Embryonic facial prominence (tissue), 1 donor: ENCODE results near the gene CD69.

ENCODE experiments used
- DNase-seq: peaks from one replicate; pipeline ENCODE4 v3.0.0-alpha.2; 2016; ENCODE audit errors: extremely low spot score

The CD69 gene

DNA sequence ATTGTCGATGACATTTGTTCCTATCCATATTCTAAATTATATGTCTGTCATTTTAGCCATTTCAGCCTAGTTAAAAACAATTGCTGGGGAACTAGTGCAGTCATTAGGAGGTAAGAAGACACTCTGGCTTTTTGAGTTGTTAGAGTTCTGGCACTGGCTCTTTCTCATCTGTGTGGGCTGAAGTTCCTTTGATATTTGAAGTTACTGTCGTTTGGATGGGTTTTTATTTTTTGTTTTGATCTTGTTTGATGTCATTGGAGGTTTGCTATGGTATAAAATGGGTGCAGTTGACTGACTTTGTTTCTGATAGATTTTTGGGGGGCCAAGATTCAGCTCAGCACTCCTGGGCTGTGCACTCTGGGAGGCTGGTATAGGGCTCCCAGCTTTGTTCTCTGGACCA, 20.7 kb upstream of the CD69 start:
- no peak for DNase-seq

DNA sequence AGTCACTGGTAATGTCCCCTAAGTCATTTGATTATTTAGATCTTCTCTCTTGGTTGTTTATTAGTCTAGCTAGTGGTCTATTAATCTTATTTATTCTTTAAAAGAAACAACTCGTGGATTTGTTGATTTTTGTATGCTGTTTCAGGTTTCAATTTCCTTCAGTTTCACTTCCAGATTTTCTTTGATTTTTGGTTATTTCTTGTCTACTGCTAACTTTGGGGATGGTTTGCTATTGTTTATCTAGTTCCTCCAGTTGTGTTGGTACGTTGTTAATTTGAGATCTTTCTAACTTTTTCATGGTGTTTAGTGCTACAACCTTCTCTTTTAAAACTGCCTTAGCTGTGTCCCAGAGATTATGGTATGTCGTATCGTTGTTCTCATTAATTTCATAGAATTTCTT, 18.5 kb upstream of the CD69 start:
- no peak for DNase-seq

DNA sequence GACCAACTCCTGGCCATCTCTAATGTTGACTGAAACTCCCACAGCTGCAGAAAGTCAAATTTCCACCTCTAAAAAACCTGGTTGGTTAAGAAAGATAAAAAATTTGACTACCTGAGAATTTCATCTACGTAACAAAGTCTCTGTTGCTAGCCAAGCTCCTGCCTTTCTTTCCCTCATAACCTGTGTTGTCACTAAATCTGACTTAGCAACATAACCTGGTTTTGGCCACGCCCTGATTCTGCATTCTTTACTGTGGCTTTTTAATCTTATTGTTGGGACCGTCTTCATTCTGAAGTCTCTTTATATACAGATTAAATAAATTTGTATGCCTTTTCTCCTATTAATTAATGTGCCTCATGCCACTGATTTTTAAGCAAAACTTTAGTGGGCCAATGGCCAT, 16.1 kb upstream of the CD69 start:
- no peak for DNase-seq

DNA sequence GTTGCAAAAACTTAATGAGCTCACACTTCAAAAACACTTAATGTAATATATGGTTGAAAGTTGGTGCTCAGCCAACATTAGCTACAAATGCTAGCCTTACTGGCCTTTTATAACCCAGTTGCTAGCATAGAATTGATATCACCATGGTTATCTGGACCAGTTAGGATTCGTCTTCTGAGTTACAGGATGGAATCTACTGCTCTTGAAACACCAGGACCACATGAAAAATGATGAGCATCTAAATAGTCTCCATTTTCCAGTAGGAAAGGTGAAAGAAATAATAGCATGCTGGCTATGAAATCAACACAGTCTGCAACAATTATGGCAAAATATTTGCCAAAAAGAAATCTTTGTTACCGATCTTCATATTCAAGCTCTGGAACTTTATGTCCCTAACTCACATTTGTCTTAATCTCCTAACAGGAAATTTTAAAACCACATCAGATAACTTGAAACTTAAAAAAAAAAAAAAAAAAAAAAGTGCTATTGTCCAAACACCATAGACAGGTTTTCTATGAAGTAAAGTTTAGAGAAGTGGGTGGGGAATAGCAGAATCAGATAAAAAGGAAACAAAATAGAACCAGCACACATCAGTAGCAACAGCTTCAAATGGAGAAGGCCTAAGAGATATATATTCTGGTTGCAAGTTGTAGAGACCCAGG, 12.6 kb upstream of the CD69 start:
- DNase-seq, result no peak

DNA sequence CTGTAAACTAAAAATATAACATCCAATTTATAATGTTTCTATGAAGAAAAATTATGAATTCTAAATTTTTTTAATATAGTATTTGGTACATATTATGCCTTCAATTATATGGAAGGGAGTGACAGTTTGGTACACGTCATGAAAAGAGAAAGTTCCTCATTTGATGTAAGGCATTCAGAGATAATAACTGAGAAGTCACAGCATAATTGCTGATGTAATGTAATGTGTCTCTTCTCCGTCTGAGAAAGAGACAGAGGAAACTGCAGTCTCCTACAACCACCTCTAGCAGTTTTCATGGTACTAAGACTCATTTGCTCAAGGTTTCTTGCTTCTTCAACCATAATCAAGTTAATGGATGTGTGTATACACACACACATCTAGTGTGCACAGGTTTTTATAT, 2.3 kb upstream of the CD69 start:
- DNase-seq, result no peak

DNA sequence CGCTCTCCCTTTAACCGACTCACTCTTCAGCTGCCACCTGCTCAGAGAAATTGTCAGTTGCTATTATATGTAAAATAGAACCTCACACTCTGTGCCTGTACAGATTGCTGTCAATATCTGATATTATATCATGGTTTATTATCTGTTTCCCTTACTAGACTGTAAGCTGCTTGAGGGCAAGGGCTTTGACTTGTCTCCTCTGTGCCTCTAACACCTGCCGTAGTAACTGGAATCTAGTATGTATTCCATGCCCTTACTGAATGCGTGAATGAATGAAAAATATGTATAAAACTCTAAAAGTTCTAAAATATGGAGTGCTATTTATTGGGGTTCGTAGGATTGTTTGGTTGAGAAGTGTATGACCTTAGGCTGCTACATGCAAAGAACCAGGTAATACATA, 1.7 kb upstream of the CD69 start:
- DNase-seq, result no peak

DNA sequence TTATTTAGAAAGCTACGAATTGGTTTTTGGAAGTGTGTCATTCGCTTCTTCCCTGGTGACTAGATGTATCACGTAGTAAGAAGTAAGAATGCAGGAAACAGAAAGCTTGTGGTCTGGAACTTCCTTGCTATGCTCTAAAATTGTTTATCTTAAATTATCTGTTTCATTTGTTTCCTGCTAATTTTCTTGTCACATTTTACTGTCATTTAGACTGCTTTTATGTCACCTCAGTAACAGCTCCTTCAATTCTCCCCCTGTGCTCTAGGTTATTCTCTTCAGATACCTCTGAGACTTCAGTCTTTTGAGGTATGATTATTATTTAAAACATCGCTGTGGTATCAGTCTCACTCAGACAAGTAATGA, 699 bp upstream of the CD69 start:
- DNase-seq, result no peak

DNA sequence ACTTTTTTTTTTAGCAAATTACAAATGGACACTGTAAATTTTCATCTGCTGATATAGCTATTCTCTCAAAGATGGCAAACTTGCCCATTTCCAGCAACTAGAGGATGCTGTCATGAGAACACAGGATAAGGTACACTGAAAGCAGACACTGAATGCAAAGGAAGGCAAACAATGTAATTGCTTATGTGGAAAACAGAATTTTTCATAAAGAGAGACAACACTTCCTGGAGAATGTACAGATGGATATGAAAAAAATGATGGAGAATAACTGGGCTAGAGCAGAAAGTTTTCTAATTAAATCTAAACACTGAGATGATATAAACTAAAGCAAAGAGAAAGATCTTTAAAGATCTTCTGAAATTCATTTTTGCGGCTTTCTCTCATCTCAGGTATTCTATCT, 581 bp downstream of the CD69 start:
- no peak for DNase-seq

DNA sequence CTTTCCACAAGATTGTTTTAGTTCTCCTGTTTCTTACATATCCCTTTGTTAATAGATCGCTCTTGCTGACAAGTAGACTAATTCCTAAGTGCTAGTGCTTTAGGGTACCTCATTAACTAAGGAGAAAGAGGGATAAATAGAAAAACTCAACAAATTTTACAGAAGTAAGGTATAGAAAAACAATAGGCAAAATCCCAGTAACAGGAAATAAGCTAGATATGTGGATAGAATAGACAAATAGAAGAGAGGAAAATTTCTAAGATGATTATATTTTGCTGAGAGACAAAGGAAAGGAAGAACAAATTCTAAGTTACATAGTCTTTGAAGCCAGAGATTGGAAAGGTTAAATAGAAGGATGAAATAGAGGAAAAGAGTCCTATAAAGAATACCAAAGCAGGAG, 1.0 kb downstream of the CD69 start:
- DNase-seq, result no peak

DNA sequence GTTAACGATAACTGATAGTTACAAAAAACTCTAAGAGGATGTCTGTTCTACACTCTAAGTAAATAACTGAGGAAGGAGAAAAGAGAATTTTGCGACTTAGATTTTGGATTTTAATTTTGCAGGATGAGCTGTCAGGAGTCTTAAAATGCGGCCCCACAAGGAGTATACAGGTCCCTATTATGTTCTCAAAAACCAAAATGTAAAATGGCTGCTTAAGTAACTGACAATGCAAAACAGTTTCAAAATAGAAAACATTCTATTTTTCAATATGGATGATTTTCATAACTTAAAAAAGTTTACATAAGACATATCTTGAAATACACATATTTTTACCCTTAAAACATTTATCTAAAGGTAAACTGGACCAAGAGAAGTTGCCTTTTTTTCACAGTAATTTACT, 2.6 kb downstream of the CD69 start:
- no peak for DNase-seq

DNA sequence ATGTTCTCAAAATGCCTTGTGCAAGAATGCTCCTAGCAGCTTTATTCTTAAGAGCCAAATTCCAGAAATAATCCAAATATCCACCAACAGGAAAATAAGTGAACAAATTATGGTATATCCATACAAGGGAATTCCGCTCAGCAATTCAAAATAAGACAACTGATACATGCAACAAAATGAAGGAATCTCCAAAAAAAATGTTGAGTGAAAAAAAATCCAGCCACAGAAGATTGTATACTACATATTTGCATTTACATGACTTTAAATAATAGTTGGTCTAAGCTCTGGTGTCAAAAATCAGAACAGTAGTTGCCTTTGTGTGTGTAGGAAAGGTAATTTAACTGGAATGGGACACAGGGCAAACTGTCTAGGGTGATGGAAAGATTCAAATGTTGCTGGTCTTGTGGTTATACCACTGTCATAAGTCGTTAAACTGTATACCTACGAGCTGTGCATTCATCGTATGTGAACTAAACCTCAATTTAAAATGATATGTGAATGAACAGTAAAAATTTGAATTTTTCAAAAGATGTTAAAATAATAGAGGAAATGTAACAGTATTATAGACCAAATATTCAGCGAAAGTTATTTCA, 3.2 kb downstream of the CD69 start:
- no peak for DNase-seq

DNA sequence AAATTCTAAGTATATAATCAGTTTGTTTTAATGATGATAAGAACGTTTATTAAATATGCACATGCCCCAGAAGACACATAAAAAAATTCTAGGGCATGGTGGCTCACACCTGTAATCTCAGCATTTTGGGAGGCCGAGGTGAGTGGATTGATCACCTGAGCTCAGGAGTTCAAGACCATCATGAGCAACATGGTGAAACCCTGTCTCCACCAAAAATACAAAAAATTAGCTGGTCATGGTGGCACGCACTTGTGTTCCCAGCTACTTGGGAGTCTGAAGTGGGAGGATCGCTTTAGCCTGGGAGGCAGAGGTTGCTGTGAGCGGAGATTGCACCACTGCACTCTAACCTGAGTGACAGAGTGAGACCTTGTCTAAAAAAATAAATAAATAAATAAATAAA, 4.0 kb downstream of the CD69 start:
- no peak for DNase-seq

DNA sequence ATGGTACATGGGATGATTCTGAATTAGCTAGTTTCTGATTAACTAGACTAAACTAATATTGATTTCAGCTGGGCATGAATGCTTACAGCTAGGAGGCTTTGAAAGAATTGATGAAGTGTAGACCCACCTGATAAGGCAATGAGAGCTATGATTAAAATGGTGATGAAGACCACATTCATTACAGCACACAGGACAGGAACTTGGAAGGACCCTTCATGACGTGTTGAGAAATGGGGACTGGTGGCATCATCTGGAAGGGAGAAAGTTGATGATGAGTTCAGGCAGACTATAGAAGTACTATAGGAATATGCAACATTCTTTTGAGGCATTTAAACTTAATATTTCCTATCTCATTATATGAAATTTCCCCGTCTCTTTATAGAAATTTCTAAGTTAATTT, 4.5 kb downstream of the CD69 start:
- no peak for DNase-seq

DNA sequence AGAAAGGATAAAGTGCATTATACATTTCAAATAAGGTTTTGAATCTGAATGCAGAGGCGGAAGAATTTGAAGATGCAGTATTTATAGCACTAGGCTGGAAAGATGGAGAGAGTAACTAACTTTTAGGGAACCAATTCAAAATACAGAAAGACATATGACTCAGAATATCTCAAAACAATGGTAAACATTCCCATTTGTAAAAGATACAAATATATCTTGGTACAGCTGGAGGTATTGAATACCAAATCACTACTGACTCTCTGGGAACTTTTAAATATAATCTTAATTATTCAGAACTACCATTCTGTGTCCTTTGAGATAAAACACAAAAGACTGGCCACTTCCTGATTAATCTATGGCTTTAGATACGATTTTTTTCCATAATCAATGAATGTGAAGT, 5.1 kb downstream of the CD69 start:
- no peak for DNase-seq

DNA sequence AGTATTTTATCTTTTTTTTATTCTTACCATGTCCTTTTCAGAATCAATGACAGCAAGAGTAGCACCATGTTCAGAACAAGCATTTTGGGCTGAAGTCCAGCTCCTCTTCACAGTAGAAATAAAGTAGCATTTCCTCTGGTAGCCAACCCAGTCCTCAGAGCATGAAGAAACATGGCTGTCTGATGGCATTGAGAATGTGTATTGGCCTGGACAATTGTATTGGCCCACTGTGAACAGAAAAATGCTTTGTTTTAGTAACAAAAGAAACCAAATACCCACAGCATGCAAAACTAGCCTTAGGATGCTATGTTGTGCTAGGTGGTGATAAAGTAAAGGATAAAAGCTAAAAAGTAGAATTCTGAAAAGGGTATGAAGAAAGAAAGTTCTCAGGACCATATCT, 5.7 kb downstream of the CD69 start:
- no peak for DNase-seq

DNA sequence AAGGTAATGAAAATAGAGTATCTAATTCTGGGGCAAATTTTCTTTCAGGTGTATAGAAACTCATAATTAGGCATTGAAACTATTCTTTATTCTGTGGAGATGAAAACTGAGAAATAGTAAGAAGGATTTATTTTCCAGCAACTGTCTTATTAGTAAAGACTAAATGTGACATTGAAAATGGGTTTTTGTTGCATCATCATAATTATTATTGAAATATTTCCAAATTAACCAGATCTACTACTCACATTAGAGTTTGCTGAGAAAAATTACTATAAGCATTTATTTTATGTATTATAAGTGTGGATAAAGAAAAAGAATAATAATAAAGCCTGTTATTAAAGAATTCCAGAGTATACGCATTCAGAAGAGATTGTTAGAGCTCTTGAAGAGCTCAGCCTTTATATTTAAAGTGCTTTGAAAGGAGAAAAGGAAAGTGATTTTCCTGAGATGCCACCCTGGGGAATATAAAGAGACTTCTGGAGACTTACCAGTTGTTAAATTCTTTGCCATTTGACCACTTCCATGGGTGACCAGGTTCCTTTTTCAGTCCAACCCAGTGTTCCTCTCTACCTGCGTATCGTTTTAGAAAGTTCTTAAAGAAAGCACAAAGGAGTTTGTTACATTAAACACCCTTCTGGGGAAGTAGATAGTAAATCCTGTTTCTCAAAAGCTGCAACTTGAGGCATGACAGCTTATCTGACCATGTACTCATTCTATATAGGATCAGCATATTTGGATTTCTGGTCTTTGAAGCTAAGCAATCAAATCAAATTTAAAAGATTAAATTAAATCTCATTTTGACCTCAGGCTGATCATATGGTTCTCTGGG, 6.4 kb downstream of the CD69 start:
- no peak for DNase-seq

DNA sequence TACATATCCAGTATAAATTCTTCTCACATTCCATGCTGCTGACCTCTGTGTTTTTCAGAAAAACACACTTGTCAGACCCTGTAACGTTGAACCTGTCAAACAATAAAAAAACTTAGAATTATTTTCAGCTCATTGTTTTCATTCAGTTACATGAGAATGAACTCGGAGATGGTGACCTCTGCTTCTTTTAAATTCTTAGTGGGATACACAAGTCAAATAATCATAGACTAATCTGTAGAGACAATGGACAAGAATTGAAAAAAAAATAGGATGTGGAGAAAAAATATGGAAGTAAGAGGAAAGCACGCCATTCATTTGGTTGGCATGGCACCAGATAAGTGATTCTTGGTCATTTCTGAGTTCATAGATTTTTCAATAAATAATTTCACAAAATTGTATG, 7.2 kb downstream of the CD69 start:
- DNase-seq, result no peak

DNA sequence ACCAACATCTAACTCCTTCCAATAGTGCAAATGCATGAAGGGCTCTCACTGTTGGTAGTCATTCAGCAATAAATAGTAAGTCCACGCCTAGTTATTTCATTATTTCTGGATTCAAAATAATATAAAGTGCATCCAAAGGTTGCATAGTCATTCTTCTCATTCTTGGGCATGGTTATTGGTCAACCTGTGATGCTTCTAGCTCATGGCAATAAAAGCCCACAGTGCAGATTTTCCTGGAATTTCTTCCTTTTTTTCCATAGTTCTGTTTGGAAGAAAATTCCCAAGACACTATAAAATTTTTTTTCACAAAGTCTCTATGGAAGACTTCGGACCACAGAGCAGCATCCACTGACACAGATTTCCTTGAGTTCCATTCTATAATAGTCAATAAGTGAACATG, 7.6 kb downstream of the CD69 start:
- no peak for DNase-seq

DNA sequence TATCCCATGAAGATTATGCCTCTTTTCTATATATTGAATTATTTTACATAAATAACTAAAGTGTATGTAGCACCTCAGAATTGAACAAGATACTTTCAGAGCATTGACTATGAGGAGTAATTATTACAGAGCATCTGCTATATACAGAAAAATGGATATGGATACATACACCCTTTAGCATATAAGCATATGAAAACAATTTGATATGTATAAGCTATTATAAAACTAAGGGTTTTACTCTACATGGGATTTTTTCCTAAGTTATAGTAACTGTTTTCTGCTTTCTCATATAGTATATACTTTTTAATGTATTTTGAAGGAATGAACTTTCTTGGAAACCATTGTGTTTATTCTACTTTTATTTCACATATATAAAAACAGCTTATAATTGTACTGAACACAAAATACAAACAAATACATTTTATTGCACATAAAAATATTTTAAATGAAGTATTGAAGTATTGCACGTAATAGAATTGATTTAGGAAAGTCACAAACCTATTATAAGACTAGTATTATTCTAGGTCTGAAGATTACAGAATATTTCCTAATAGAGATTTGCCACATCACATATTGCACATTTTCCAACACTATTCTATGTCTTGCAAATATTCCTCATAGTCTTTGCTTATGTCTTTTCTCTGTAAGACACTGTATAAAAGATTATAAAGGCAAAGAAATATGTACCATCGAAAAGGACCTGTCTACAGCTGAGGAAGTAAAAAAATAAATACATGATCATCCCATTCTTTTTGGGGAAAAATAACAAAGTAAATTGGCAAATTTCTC, 8.4 kb downstream of the CD69 start:
- no peak for DNase-seq

DNA sequence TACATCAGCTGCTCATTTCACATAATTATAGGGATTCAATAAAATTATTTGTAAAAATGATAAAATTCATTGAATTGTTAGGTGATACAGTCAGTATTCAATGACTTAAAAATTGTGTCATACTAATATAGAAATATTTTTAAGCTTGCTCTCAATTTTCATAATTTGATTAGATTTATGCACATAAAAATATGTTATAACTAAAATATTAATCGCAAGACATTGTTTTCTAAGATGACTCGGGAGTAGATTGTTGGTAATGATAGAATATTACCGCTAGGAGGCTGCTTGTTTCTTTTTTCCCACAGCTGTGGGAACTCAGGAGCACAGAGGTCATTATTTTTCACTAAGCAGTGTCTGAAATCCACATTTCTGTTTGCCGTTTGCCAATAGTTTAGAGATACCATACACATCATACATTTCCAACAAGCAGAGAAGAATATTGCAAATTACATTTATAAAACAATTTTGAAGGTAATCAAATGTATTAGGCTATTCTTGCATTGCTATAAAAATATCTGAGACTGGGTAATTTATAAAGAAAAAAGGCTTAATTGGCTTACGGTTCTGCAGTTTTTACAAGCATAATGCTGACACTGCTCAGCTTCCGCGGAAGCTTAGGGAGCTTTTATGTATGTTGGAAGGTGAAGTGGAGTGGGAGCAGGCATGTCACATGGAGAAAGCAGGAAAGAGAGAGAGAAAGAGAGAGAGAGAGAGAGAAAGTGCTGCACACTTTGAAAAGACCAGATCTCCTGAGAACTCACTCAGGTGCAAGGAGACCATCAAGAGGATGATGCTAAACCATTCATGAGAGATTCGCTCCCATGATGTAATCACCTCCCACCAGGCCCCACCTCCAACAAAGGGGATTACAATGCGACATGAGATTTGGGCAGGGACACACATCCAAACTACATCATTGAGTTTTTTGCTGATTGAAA, 9.2 kb downstream of the CD69 start:
- no peak for DNase-seq
